Right lung (tissue), 5 donors: Measurements from ENCODE around the gene FTH1. TPM values are rescaled to one million over a fixed set of nuclear protein-coding genes. Genes with fewer than 3 reads are reported as not detected.
A peak's percentile ranks its signal among the peaks of the same experiment; 100 is the strongest.

Source experiments
- DNase-seq, 2 donors: peaks; one replicate each; pipeline ENCODE4 v3.0.0-alpha.2; 2013
- polyA plus RNA-seq, 5 donors: library from polyadenylated mRNA; unstranded; fragments of 120-200 nt; gene quantifications; one replicate each; pipeline versions ENCODE4 v1.2.1 to v1.2.3, GENCODE V29; 2013; ENCODE audit warnings: inconsistent platforms in 1 of 5, low replicate concordance in 1 of 5; ENCODE audit not compliant: insufficient read length in 5 of 5, insufficient read depth in 1 of 5

FTH1 gene
- polyA plus RNA-seq, 5 donors: 1,688 to 2,297 (median 2,057) TPM

- no peak for DNase-seq
Observed at GRCh38 chr11:61952882-61953281, 14.6 kb downstream of the FTH1 start.

- no peak for DNase-seq
Observed at GRCh38 chr11:61951484-61952135, 15.8 kb downstream of the FTH1 start.

- DNase-seq: no peak
Observed at GRCh38 chr11:61950035-61950547, 17.3 kb downstream of the FTH1 start, which contains the start of gene BEST1. Gene BEST1, plus strand, starts transcription at chr11:61950351. Its CDS starts 1,456 bp downstream, at chr11:61951807.

- DNase-seq: peak; percentile 80 to 84
Observed at GRCh38 chr11:61949169-61950034, 18.0 kb downstream of the FTH1 start.

GRCh38 chr11:61948505-61948904 is 18.9 kb downstream of the FTH1 start:
- DNase-seq: no peak

GRCh38 chr11:61947486-61948210 is 19.8 kb downstream of the FTH1 start:
- peak; percentile 77 to 85 for DNase-seq

- no peak for DNase-seq
Observed at GRCh38 chr11:61946894-61947293, 20.5 kb downstream of the FTH1 start.

GRCh38 chr11:61945191-61945590 is 22.2 kb downstream of the FTH1 start:
- no peak for DNase-seq

- DNase-seq: no peak
Observed at GRCh38 chr11:61940466-61940865, 27.0 kb downstream of the FTH1 start.

- no peak for DNase-seq
Observed at GRCh38 chr11:61935861-61936260, 31.6 kb downstream of the FTH1 start.

- no peak for DNase-seq
Observed at GRCh38 chr11:61930933-61931332, 36.5 kb downstream of the FTH1 start.

- DNase-seq: no peak
Observed at GRCh38 chr11:61928606-61929005, 38.8 kb downstream of the FTH1 start.

- no peak for DNase-seq
Observed at GRCh38 chr11:61927501-61927900, 39.9 kb downstream of the FTH1 start.

GRCh38 chr11:61926235-61926634 is 41.2 kb downstream of the FTH1 start:
- no peak for DNase-seq

GRCh38 chr11:61925736-61926135 is 41.7 kb downstream of the FTH1 start:
- no peak for DNase-seq

- DNase-seq: no peak
Observed at GRCh38 chr11:61924064-61924455, 43.4 kb downstream of the FTH1 start.

- peak; percentile 62 to 73 for DNase-seq
Observed at GRCh38 chr11:61923166-61924063, 44.0 kb downstream of the FTH1 start.

GRCh38 chr11:61922539-61922938 is 44.9 kb downstream of the FTH1 start:
- DNase-seq: peak in 1 of 2 donors; percentile 59

- DNase-seq: no peak
Observed at GRCh38 chr11:61921446-61921845, 46.0 kb downstream of the FTH1 start.

GRCh38 chr11:61919705-61920631 is 47.5 kb downstream of the FTH1 start:
- DNase-seq: no peak
